Tibial nerve (tissue), 3 donors: ENCODE measurements around the gene PTOV1.

Experiments
- CTCF ChIP-seq, 5 experiments: fragments of 200-600 bp in 3 of 5; fragments of 450-650 bp in 2 of 5; sonication (generic) in 3 of 5; IDR thresholded peaks; one replicate each; pipeline ENCODE4 v1.5.1; 2016 to 2019; ENCODE audit warnings: antibody characterized with exemption in 5 of 5, mild to moderate bottlenecking in 3 of 5, moderate library complexity in 2 of 5
- POLR2A ChIP-seq, 2 donors: fragments of 450-650 bp; IDR thresholded peaks; one replicate each; pipeline ENCODE4 v1.6.1; 2017; ENCODE audit warnings: antibody characterized with exemption in 2 of 2, mild to moderate bottlenecking in 2 of 2, moderate library complexity in 2 of 2

GRCh38 chr19:49880162-49880869 lies 29.4 kb downstream of the PTOV1 start:
- TF ChIP-seq CTCF (IDR thresholded peaks at IDR 0.05) (no peak), POLR2A (IDR thresholded peaks at IDR 0.05) (no peak)
